ENCODE results near the gene FILIP1.

FILIP1 gene

GRCh38 chr6:75379536-75379935, 114.1 kb downstream of the FILIP1 start:
- no peak for DNase-seq (ENCODE audit: low read depth)

GRCh38 chr6:75378101-75378500, 115.5 kb downstream of the FILIP1 start:
- no peak for DNase-seq (ENCODE audit: low read depth)

- no peak for DNase-seq (ENCODE audit: low read depth)
Observed at GRCh38 chr6:75377386-75377785, 116.2 kb downstream of the FILIP1 start.

GRCh38 chr6:75376347-75377024, 117.1 kb downstream of the FILIP1 start:
- peak; percentile 65 for DNase-seq (ENCODE audit: low read depth)

- DNase-seq (ENCODE audit: low read depth) = no peak
Observed at GRCh38 chr6:75374961-75375400, 118.6 kb downstream of the FILIP1 start.

- DNase-seq (ENCODE audit: low read depth) = no peak
Observed at GRCh38 chr6:75372884-75373283, 120.7 kb downstream of the FILIP1 start.

- no peak for DNase-seq (ENCODE audit: low read depth)
Observed at GRCh38 chr6:75370011-75370410, 123.6 kb downstream of the FILIP1 start.

- no peak for DNase-seq (ENCODE audit: low read depth)
Observed at GRCh38 chr6:75368864-75369402, 124.7 kb downstream of the FILIP1 start.

- DNase-seq (ENCODE audit: low read depth) = no peak
Observed at GRCh38 chr6:75368151-75368779, 125.3 kb downstream of the FILIP1 start.

GRCh38 chr6:75363304-75363703, 130.3 kb downstream of the FILIP1 start:
- DNase-seq (ENCODE audit: low read depth) = no peak

GRCh38 chr6:75353644-75354043, 140.0 kb downstream of the FILIP1 start:
- DNase-seq (ENCODE audit: low read depth) = no peak

GRCh38 chr6:75351570-75351969, 142.0 kb downstream of the FILIP1 start:
- no peak for DNase-seq (ENCODE audit: low read depth)

- no peak for DNase-seq (ENCODE audit: low read depth)
Observed at GRCh38 chr6:75350808-75351207, 142.8 kb downstream of the FILIP1 start.

GRCh38 chr6:75350156-75350555, 143.4 kb downstream of the FILIP1 start:
- no peak for DNase-seq (ENCODE audit: low read depth)

- peak; percentile 25 for DNase-seq (ENCODE audit: low read depth)
Observed at GRCh38 chr6:75349262-75349984, 144.2 kb downstream of the FILIP1 start.

- no peak for DNase-seq (ENCODE audit: low read depth)
Observed at GRCh38 chr6:75348882-75349261, 144.7 kb downstream of the FILIP1 start.

- DNase-seq (ENCODE audit: low read depth) = peak; percentile 30
Observed at GRCh38 chr6:75347898-75348610, 145.5 kb downstream of the FILIP1 start.

- DNase-seq (ENCODE audit: low read depth) = no peak
Observed at GRCh38 chr6:75345413-75345812, 148.2 kb downstream of the FILIP1 start.

- DNase-seq (ENCODE audit: low read depth) = no peak
Observed at GRCh38 chr6:75344455-75344854, 149.1 kb downstream of the FILIP1 start.

- DNase-seq (ENCODE audit: low read depth) = no peak
Observed at GRCh38 chr6:75344021-75344420, 149.6 kb downstream of the FILIP1 start.

GRCh38 chr6:75337835-75338580, 155.6 kb downstream of the FILIP1 start:
- peak; percentile 62 for DNase-seq (ENCODE audit: low read depth)

All from EH (cell line).